Lung (tissue), 12 donors: ENCODE measurements around the gene TM2D1. TPM values are rescaled to one million over a fixed set of nuclear protein-coding genes. Genes with fewer than 3 reads are reported as not detected.
A peak's percentile ranks its signal among the peaks of the same experiment; 100 is the strongest.

Source experiments
- ATAC-seq: fragments of 200-7000 bp; cut with Tn5 transposase; one replicate; pipeline ENCODE4 v1.9.1; 2020; ENCODE audit warnings: moderate number of reproducible peaks; ENCODE audit not compliant: insufficient read depth, low FRiP score
- DNase-seq, 3 donors: peaks; one replicate each; pipeline ENCODE4 v3.0.0-alpha.2; 2013 to 2017
- H3K27ac ChIP-seq, 2 donors: one replicate each; pipeline ENCODE4 v1.5.1; 2013; ENCODE audit warnings: mild to moderate bottlenecking in 2 of 2, moderate library complexity in 2 of 2, control low read depth in 1 of 2, inconsistent platforms in 1 of 2, low read depth in 1 of 2, low read length in 1 of 2
- H3K27me3 ChIP-seq, 3 donors: one replicate each; pipeline ENCODE4 v1.5.1; 2013; ENCODE audit warnings: low read length in 2 of 3; ENCODE audit not compliant: control insufficient read depth in 3 of 3, insufficient read depth in 3 of 3
- H3K36me3 ChIP-seq, 4 donors: one replicate each; pipeline ENCODE4 v1.5.1; 2013; ENCODE audit warnings: low read length in 4 of 4, mild to moderate bottlenecking in 1 of 4, moderate library complexity in 1 of 4; ENCODE audit not compliant: control insufficient read depth in 4 of 4, insufficient read depth in 4 of 4
- H3K4me1 ChIP-seq, 5 donors: one replicate each; pipeline ENCODE4 v1.5.1; 2013; ENCODE audit warnings: low read length in 5 of 5, mild to moderate bottlenecking in 2 of 5, moderate library complexity in 1 of 5; ENCODE audit not compliant: control insufficient read depth in 5 of 5, insufficient read depth in 5 of 5
- H3K4me3 ChIP-seq: one replicate; pipeline ENCODE4 v1.5.1; 2013; ENCODE audit warnings: mild to moderate bottlenecking, control low read depth, moderate library complexity
- H3K9ac ChIP-seq, 2 donors: one replicate each; pipeline ENCODE4 v1.5.1; 2013; ENCODE audit warnings: low read length in 2 of 2, control low read depth in 1 of 2; ENCODE audit not compliant: insufficient read depth in 1 of 2
- H3K9me3 ChIP-seq, 4 donors: one replicate each; pipeline ENCODE4 v1.5.1; 2013; ENCODE audit warnings: low read length in 3 of 4, mild to moderate bottlenecking in 1 of 4, moderate library complexity in 1 of 4; ENCODE audit not compliant: control insufficient read depth in 4 of 4, insufficient read depth in 3 of 4
- CTCF ChIP-seq: IDR thresholded peaks from 2 replicates; pipeline ENCODE4 v1.5.1; 2012; ENCODE audit warnings: mild to moderate bottlenecking; ENCODE audit errors: control extremely low read depth, extremely low read depth
- WGBS, 2 donors: extraction: QIAGEN DNeasy Blood & Tissue Kit; methylation state at CpG; one replicate each; pipeline ENCODE4 v1.1.7; 2013; 5-methylcytosine and 5-hydroxymethylcytosine counted together
- polyA plus RNA-seq, 2 donors: library from polyadenylated mRNA; stranded (reverse); fragments of 200-250 nt; gene quantifications; one replicate each; pipeline ENCODE4 v1.2.1, GENCODE V29; 2013
- total RNA-seq, 2 donors: library from RNA; depleted of rRNA in 1 of 2; stranded (reverse); fragments of >200 nt in 1 of 2; gene quantifications; one replicate each; pipeline ENCODE4 v1.2.1, GENCODE V29; 2014 to 2021
- donor health status: control.
- donor health status: control.
- donor health status: Bipolar disorder and iron deficiency.
- donor health status: healthy.
- donor health status: DM: yes; HTN: yes; CAD: no.

TM2D1 gene
- total and polyA plus RNA-seq, 4 donors, result 15.8 to 94.3 (median 33.7) TPM

DNA sequence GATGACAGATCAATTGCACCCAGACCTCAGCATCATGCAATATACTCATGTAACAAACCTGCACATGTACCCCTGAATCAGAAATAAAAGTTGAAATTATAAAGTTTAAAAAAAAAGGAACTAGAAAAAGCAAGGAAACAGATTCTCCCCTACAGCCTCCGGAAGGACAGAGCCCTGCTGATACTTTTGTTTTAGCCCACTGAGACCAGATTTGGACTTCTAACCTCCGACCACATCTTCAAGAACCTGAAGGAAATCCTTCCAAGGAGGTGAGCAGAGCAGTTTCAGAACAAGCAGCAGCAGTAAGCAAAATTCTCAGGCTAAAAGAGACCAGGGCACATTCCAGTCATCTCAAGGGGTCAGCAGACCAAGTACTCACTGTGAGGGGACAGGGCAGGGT lies 54.5 kb downstream of the TM2D1 start:
- Histone ChIP-seq H3K27ac (no peak overlapping the region), H3K9ac (no peak overlapping the region), H3K36me3 (no peaks in the 10 kb centered on the region), H3K27me3 (no peaks in the 10 kb centered on the region), H3K9me3 (no peaks in the 10 kb centered on the region), H3K4me3 (no peak overlapping the region), H3K4me1 (peaks cover 0 to 2% (median 0%) of the 10 kb centered on the region in 5 donors)
- ATAC-seq (no peak), DNase-seq (peak; percentile 12 to 38 (median 24))
- no peak for TF ChIP-seq CTCF
- 17 to 65% methylated on average over 2 of the region's 2 CpGs for WGBS, 2 donors

DNA sequence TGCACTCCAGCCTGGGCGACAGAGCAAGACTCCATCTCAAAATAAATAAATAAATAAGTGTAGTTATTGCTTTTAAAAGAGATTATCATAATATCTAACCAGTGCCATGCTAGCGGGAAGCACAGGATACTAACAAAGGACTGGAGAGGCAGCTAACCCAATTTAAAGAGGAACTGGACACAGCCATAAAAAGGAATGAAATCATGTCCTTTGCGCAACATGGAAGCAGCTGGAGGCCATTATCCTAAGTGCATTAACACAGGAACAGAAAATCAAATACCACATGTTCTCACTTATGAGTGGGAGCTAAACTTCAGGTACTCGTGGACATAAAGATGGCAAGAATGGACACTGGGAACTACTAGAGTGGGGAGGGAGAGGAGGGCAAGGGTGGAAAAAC lies 54.9 kb downstream of the TM2D1 start:
- DNase-seq (no peak), ATAC-seq (no peak)
- no peak overlapping the region for H3K27ac ChIP-seq
- no peak overlapping the region for H3K9ac ChIP-seq
- WGBS, 2 donors, result 57 to 77% methylated on average over 4 of the region's 4 CpGs
- H3K4me3 ChIP-seq, result no peak overlapping the region
- H3K4me1 ChIP-seq, result peaks cover 0 to 2% (median 0%) of the 10 kb centered on the region in 5 donors
- no peaks in the 10 kb centered on the region for H3K27me3 ChIP-seq
- H3K9me3 ChIP-seq, result no peaks in the 10 kb centered on the region
- no peak for TF ChIP-seq CTCF
- H3K36me3 ChIP-seq, result no peaks in the 10 kb centered on the region

GRCh38 chr1:61659061-61659460 lies 65.9 kb downstream of the TM2D1 start:
- no peak for DNase-seq
- ATAC-seq, result no peak
- Histone ChIP-seq H3K4me3 (no peak overlapping the region), H3K9ac (no peak overlapping the region), H3K27me3 (no peaks in the 10 kb centered on the region), H3K36me3 (no peaks in the 10 kb centered on the region), H3K9me3 (no peaks in the 10 kb centered on the region), H3K4me1 (no peaks in the 10 kb centered on the region), H3K27ac (no peak overlapping the region)
- no peak for TF ChIP-seq CTCF
- 80 to 89% methylated on average over 2 of the region's 2 CpGs for WGBS, 2 donors

DNA sequence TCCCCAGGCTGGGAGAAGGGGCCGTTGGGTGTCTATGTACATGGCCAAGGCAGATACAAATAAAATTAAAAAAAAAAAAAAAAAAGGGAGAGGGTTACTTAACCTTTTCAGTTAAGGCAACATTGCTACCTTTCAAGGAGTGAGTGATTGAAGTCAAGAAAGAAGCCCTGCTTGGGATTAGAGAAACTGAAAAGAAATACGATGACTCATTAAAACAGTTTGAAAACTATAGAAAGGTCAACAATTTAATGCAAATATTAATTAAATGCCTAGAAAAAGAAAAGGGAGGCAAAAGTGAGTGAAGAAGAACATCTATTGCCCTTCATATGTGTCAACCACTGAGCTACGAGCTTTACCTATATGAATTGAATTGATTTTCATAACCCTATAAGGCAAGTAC lies 69.5 kb downstream of the TM2D1 start:
- H3K4me3 ChIP-seq, result no peak overlapping the region
- no peak overlapping the region for H3K9ac ChIP-seq
- no peak overlapping the region for H3K27ac ChIP-seq
- no peaks in the 10 kb centered on the region for H3K4me1 ChIP-seq
- no peaks in the 10 kb centered on the region for H3K27me3 ChIP-seq
- no peaks in the 10 kb centered on the region for H3K36me3 ChIP-seq
- no peak for ATAC-seq
- DNase-seq, result no peak
- TF ChIP-seq CTCF, result no peak
- WGBS, 2 donors, result 83 to 96% methylated on average over 3 of the region's 3 CpGs
- no peaks in the 10 kb centered on the region for H3K9me3 ChIP-seq
